ENCODE measurements around the gene PTPRN2. TPM values are rescaled to one million over a fixed set of nuclear protein-coding genes. Genes with fewer than 3 reads are reported as not detected.

Gene PTPRN2
- polyA plus RNA-seq, 4 donors, result 1.6 to 11.7 (median 4.0) TPM

DNA sequence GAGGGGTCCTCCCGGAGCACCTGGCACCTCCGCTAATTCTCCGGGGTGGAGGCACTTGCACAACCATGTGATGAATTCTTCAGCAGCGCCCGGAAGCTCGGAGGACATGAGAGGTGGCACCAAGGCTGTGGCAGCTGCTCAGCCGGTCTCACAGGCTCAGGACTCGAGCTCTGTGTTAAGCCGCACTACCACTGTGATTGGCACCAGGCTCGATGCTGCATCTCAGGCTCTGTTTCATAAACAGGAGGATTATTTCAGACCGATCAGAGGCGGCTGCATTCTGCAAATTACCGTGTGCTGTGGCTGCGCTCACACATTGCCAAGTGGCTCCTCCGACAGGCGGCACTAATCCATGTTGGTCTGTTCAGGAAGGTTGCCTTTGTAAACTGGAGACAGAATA is 755.6 kb downstream of the PTPRN2 start:
- no peak for DNase-seq
- Histone ChIP-seq H3K4me1 (ENCODE audit: control insufficient read depth in 3 of 3, insufficient read depth in 2 of 3, low read depth in 1 of 3, low read length in 2 of 3) (no peaks in the 10 kb centered on the region), H3K4me3 (ENCODE audit: low read depth in 1 of 3, low read length in 3 of 3) (no peak overlapping the region), H3K27ac (ENCODE audit: low read depth in 1 of 3, low read length in 2 of 3) (no peak overlapping the region), H3K9me3 (ENCODE audit: control insufficient read depth in 2 of 2, insufficient read depth in 1 of 2, low read depth in 1 of 2, low read length in 1 of 2) (no peaks in the 10 kb centered on the region), H3K36me3 (ENCODE audit: control insufficient read depth in 3 of 3, insufficient read depth in 2 of 3, low read depth in 1 of 3, low read length in 3 of 3) (no peaks in the 10 kb centered on the region), H3K27me3 (ENCODE audit: control insufficient read depth in 3 of 3, insufficient read depth in 3 of 3, low read length in 3 of 3) (no peaks in the 10 kb centered on the region)
- FAIRE-seq, result no peak
- 85 to 88% (median 87%) methylated on average over 16 of the region's 16 CpGs for WGBS, 3 donors

DNA sequence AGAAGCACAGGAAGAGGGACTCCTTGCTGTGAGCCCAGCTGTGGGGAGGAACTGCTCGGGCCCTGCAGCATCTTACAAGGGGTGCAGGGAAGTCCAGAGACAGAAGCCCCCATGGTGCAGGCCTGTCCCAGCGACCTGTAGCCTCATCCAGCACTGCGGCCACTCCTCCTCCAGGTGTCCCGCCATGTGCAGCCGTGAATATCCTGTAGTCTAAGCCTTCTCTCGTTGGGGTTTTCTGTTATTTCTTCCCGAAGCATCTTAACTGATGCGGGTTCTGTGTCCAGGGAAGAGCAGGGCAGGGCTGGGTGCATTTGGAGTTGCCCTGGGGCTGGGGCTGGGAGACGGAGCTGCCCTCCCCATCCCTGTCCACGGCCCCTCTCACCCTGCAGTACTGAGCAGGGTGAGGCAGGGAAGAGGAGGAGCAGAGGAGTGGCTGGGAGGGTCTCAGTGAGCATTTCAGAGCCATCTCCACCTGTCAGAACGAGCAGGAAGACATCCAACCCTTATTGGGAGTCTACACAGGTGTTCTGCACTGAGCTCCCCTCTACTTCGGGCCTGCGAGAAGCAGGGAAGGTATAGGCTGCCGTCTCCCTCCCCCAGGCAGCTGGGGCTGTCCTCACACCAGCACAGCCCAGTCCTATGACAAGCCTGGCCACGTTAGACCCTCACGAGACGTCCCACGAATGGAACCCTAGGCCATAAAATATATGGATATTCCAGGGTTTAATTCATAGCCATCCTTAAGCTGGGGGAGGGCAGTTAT is 756.3 kb downstream of the PTPRN2 start:
- no peaks in the 10 kb centered on the region for H3K36me3 ChIP-seq (ENCODE audit: control insufficient read depth in 3 of 3, insufficient read depth in 2 of 3, low read depth in 1 of 3, low read length in 3 of 3)
- H3K4me1 ChIP-seq (ENCODE audit: control insufficient read depth in 3 of 3, insufficient read depth in 2 of 3, low read depth in 1 of 3, low read length in 2 of 3), result no peaks in the 10 kb centered on the region
- FAIRE-seq (no peak), DNase-seq (no peak)
- WGBS, 3 donors, result 76 to 80% (median 77%) methylated on average over 18 of the region's 18 CpGs
- peaks cover 0 to 2% of the 10 kb centered on the region in 2 donors for H3K9me3 ChIP-seq (ENCODE audit: control insufficient read depth in 2 of 2, insufficient read depth in 1 of 2, low read depth in 1 of 2, low read length in 1 of 2)
- H3K27ac ChIP-seq (ENCODE audit: low read depth in 1 of 3, low read length in 2 of 3), result no peak overlapping the region
- H3K27me3 ChIP-seq (ENCODE audit: control insufficient read depth in 3 of 3, insufficient read depth in 3 of 3, low read length in 3 of 3), result no peaks in the 10 kb centered on the region
- no peak overlapping the region for H3K4me3 ChIP-seq (ENCODE audit: low read depth in 1 of 3, low read length in 3 of 3)

DNA sequence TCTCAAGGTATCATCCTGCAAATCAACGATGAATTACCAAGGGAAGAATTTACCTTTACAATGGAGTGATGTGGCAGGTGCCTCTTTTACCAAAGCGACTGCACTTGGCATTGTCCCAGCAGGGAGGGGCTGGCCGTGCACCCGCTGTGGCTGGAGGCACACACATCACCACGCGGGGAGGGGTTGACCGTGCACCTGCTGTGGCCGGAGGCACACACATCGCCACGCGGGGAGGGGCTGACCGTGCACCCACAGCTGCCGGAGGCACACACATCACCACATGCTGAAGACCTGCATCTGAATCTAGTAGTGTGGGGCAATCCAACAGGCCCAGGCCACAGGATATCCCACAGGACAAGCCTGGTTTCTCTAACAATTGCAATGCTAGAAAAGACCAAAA is 757.3 kb downstream of the PTPRN2 start:
- DNase-seq (no peak), FAIRE-seq (no peak)
- Histone ChIP-seq H3K4me1 (ENCODE audit: control insufficient read depth in 3 of 3, insufficient read depth in 2 of 3, low read depth in 1 of 3, low read length in 2 of 3) (no peaks in the 10 kb centered on the region), H3K27ac (ENCODE audit: low read depth in 1 of 3, low read length in 2 of 3) (no peak overlapping the region), H3K27me3 (ENCODE audit: control insufficient read depth in 3 of 3, insufficient read depth in 3 of 3, low read length in 3 of 3) (no peaks in the 10 kb centered on the region), H3K36me3 (ENCODE audit: control insufficient read depth in 3 of 3, insufficient read depth in 2 of 3, low read depth in 1 of 3, low read length in 3 of 3) (no peaks in the 10 kb centered on the region), H3K4me3 (ENCODE audit: low read depth in 1 of 3, low read length in 3 of 3) (no peak overlapping the region), H3K9me3 (ENCODE audit: control insufficient read depth in 2 of 2, insufficient read depth in 1 of 2, low read depth in 1 of 2, low read length in 1 of 2) (peaks cover 0 to 2% of the 10 kb centered on the region in 2 donors)
- 51 to 84% (median 57%) methylated on average over 13 of the region's 13 CpGs for WGBS, 3 donors

DNA sequence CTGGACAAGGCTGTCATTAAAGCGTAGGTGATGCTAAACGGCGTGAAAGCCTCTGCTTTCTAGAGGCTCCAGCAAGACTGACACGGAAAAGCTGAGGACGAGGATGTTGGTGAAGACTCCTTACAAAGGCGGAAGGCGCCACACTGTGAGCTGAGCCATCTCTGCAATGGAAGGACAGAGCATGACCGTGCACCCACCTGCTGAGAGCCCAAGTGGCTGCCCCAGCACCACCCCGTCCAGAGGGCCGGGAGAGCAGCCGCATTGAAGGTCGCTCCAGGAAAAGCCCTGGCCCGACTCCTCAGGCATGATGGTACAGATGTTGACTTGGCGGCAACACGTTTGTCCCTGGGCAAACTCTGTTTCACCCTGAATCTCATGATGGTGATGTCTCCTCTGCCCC is 758.1 kb downstream of the PTPRN2 start:
- FAIRE-seq, result no peak
- no peak for DNase-seq
- peaks cover 0 to 2% of the 10 kb centered on the region in 2 donors for H3K9me3 ChIP-seq (ENCODE audit: control insufficient read depth in 2 of 2, insufficient read depth in 1 of 2, low read depth in 1 of 2, low read length in 1 of 2)
- H3K27me3 ChIP-seq (ENCODE audit: control insufficient read depth in 3 of 3, insufficient read depth in 3 of 3, low read length in 3 of 3), result no peaks in the 10 kb centered on the region
- no peaks in the 10 kb centered on the region for H3K36me3 ChIP-seq (ENCODE audit: control insufficient read depth in 3 of 3, insufficient read depth in 2 of 3, low read depth in 1 of 3, low read length in 3 of 3)
- no peak overlapping the region for H3K4me3 ChIP-seq (ENCODE audit: low read depth in 1 of 3, low read length in 3 of 3)
- WGBS, 3 donors, result 83 to 91% (median 89%) methylated on average over 15 of the region's 15 CpGs
- H3K4me1 ChIP-seq (ENCODE audit: control insufficient read depth in 3 of 3, insufficient read depth in 2 of 3, low read depth in 1 of 3, low read length in 2 of 3), result no peaks in the 10 kb centered on the region
- no peak overlapping the region for H3K27ac ChIP-seq (ENCODE audit: low read depth in 1 of 3, low read length in 2 of 3)

DNA sequence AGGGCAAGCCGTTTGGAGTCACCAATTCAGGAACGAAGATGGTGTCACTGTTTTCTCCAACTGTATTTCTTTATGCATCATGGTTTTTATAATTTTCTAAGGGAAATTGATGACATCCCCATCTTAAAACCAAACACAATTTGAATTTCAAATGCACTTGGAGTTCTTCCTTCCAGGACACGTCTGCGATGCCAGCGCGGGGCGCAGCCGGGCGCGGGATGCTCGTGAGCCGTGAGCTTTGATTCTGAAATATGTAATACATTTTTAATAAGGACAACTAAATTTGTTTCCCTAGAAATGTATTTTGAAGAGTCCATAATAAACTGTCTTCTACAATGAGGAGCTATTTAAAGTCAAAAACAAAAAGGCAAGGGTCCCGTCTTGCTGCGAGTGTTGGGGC is 758.7 kb downstream of the PTPRN2 start:
- H3K36me3 ChIP-seq (ENCODE audit: control insufficient read depth in 3 of 3, insufficient read depth in 2 of 3, low read depth in 1 of 3, low read length in 3 of 3), result no peaks in the 10 kb centered on the region
- H3K4me3 ChIP-seq (ENCODE audit: low read depth in 1 of 3, low read length in 3 of 3), result no peak overlapping the region
- DNase-seq (no peak), FAIRE-seq (no peak)
- WGBS, 3 donors, result 93 to 96% (median 94%) methylated on average over 14 of the region's 14 CpGs
- H3K9me3 ChIP-seq (ENCODE audit: control insufficient read depth in 2 of 2, insufficient read depth in 1 of 2, low read depth in 1 of 2, low read length in 1 of 2), result peaks cover 0 to 4% of the 10 kb centered on the region in 2 donors
- H3K27me3 ChIP-seq (ENCODE audit: control insufficient read depth in 3 of 3, insufficient read depth in 3 of 3, low read length in 3 of 3), result no peaks in the 10 kb centered on the region
- H3K4me1 ChIP-seq (ENCODE audit: control insufficient read depth in 3 of 3, insufficient read depth in 2 of 3, low read depth in 1 of 3, low read length in 2 of 3), result no peaks in the 10 kb centered on the region
- no peak overlapping the region for H3K27ac ChIP-seq (ENCODE audit: low read depth in 1 of 3, low read length in 2 of 3)

DNA sequence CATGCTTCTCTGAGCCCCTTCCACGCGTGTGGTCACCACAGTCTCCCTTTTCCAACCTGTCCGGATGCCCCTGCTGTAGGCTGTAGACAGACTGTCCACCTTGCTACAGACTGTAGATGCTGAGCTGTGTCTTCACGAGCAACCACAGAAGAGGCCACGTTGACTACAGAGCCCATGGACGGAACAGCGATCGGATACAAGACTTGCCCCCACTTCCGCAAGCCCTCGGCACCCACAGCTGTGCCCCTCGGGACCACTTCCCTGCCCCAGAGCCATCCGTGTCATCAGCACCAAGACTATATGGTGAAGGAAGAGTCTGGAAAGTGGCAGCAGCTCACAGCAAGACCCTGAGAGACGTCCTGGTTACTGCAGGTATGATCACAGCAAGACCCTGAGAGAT is 759.4 kb downstream of the PTPRN2 start:
- H3K27ac ChIP-seq (ENCODE audit: low read depth in 1 of 3, low read length in 2 of 3), result no peak overlapping the region
- H3K4me3 ChIP-seq (ENCODE audit: low read depth in 1 of 3, low read length in 3 of 3), result no peak overlapping the region
- WGBS, 3 donors, result 90 to 92% (median 92%) methylated on average over 13 of the region's 13 CpGs
- no peak for DNase-seq
- H3K9me3 ChIP-seq (ENCODE audit: control insufficient read depth in 2 of 2, insufficient read depth in 1 of 2, low read depth in 1 of 2, low read length in 1 of 2), result peaks cover 0 to 6% of the 10 kb centered on the region in 2 donors
- H3K4me1 ChIP-seq (ENCODE audit: control insufficient read depth in 3 of 3, insufficient read depth in 2 of 3, low read depth in 1 of 3, low read length in 2 of 3), result no peaks in the 10 kb centered on the region
- H3K36me3 ChIP-seq (ENCODE audit: control insufficient read depth in 3 of 3, insufficient read depth in 2 of 3, low read depth in 1 of 3, low read length in 3 of 3), result no peaks in the 10 kb centered on the region
- H3K27me3 ChIP-seq (ENCODE audit: control insufficient read depth in 3 of 3, insufficient read depth in 3 of 3, low read length in 3 of 3), result no peaks in the 10 kb centered on the region
- FAIRE-seq, result no peak

DNA sequence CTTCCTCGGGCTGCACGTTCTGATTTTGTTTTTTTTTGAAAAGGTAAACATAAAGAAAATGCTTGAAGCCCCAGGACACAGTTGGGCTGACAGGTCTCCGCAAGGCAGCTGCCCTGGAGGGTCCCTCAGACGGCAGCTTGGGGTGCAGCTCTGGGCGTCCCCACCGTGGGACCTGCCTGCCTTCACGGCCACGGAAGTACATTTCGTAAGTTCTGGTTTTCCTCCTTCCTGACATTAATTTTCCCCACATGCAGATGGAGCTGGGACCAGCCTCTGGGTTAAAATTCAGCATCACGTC is 759.8 kb downstream of the PTPRN2 start:
- DNase-seq (no peak), FAIRE-seq (no peak)
- peaks cover 0 to 6% of the 10 kb centered on the region in 2 donors for H3K9me3 ChIP-seq (ENCODE audit: control insufficient read depth in 2 of 2, insufficient read depth in 1 of 2, low read depth in 1 of 2, low read length in 1 of 2)
- H3K36me3 ChIP-seq (ENCODE audit: control insufficient read depth in 3 of 3, insufficient read depth in 2 of 3, low read depth in 1 of 3, low read length in 3 of 3), result no peaks in the 10 kb centered on the region
- no peaks in the 10 kb centered on the region for H3K4me1 ChIP-seq (ENCODE audit: control insufficient read depth in 3 of 3, insufficient read depth in 2 of 3, low read depth in 1 of 3, low read length in 2 of 3)
- no peak overlapping the region for H3K27ac ChIP-seq (ENCODE audit: low read depth in 1 of 3, low read length in 2 of 3)
- 83 to 87% (median 86%) methylated on average over 10 of the region's 10 CpGs for WGBS, 3 donors
- H3K4me3 ChIP-seq (ENCODE audit: low read depth in 1 of 3, low read length in 3 of 3), result no peak overlapping the region
- no peaks in the 10 kb centered on the region for H3K27me3 ChIP-seq (ENCODE audit: control insufficient read depth in 3 of 3, insufficient read depth in 3 of 3, low read length in 3 of 3)

DNA sequence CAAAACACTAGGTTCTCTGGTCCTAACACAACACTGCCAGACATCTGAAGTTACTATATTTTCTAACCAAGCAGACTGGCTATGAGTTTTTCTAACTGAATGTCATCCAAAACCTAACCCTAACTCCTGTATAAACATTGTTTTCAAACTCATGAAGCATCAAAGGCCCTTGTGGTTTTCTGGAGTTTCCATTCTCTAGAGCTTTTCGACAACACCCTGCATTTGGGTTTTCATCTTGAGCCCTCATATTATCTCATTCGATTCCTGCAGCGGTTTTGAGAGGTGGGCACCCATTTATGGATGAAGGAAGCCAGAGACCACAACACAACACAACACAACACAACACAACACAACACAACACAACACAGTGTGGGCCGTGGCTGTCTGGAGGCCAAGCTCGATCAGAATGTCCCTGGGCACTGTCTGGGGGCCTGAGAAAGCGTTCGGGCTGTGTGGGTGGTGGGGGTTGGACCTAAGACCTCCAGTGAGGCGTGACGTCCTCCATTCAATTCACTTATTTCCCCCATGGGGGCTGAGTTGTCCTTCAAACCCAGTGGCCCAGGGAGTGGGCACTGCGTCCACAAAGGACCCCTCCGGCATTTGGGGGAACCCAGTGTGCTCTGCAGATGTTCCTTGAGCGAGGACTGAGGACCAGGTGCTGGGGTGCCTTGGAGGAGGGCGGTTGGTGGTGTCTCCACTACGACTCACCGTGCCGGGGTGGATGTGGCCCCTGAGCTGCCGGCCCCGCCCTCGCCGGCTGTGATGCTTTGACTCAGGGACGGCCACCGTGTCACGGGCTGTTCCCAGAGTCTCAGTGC is 760.4 kb downstream of the PTPRN2 start:
- no peak for DNase-seq
- FAIRE-seq, result no peak

More for the DNA sequence above, 760.4 kb downstream of the PTPRN2 start:
- peaks cover 0 to 6% of the 10 kb centered on the region in 2 donors for H3K9me3 ChIP-seq (ENCODE audit: control insufficient read depth in 2 of 2, insufficient read depth in 1 of 2, low read depth in 1 of 2, low read length in 1 of 2)
- 83 to 87% (median 84%) methylated on average over 23 of the region's 23 CpGs for WGBS, 3 donors
- H3K27me3 ChIP-seq (ENCODE audit: control insufficient read depth in 3 of 3, insufficient read depth in 3 of 3, low read length in 3 of 3), result no peaks in the 10 kb centered on the region
- no peak overlapping the region for H3K4me3 ChIP-seq (ENCODE audit: low read depth in 1 of 3, low read length in 3 of 3)
- H3K27ac ChIP-seq (ENCODE audit: low read depth in 1 of 3, low read length in 2 of 3), result no peak overlapping the region
- H3K36me3 ChIP-seq (ENCODE audit: control insufficient read depth in 3 of 3, insufficient read depth in 2 of 3, low read depth in 1 of 3, low read length in 3 of 3), result no peaks in the 10 kb centered on the region
- H3K4me1 ChIP-seq (ENCODE audit: control insufficient read depth in 3 of 3, insufficient read depth in 2 of 3, low read depth in 1 of 3, low read length in 2 of 3), result no peaks in the 10 kb centered on the region
